Measurements from ENCODE around the gene TRAPPC10.

TRAPPC10 gene

GRCh38 chr21:44024887-44025353 is 12.8 kb downstream of the TRAPPC10 start:
- DNase-seq (ENCODE audit: insufficient read length, low spot score) (no peak), FAIRE-seq (no peak)

- no peak for FAIRE-seq
- DNase-seq (ENCODE audit: insufficient read length, low spot score) = no peak
These were observed 15.6 kb downstream of the TRAPPC10 start for GRCh38 chr21:44027607-44028286.

GRCh38 chr21:44028287-44028659 is 16.2 kb downstream of the TRAPPC10 start:
- no peak for FAIRE-seq
- no peak for DNase-seq (ENCODE audit: insufficient read length, low spot score)

- no peak for FAIRE-seq
These were observed 17.5 kb downstream of the TRAPPC10 start for GRCh38 chr21:44029460-44030087.

GRCh38 chr21:44035244-44035643 is 23.1 kb downstream of the TRAPPC10 start:
- no peak for DNase-seq (ENCODE audit: insufficient read length, low spot score)
- FAIRE-seq = no peak

More at GRCh38 chr21:44029460-44030087, 17.5 kb downstream of the TRAPPC10 start:
- DNase-seq (ENCODE audit: insufficient read length, low spot score) = no peak

GRCh38 chr21:44038063-44038462 is 26.0 kb downstream of the TRAPPC10 start:
- no peak for DNase-seq (ENCODE audit: insufficient read length, low spot score)
- FAIRE-seq = no peak

- DNase-seq (ENCODE audit: insufficient read length, low spot score) (no peak), FAIRE-seq (no peak)
These were observed 27.7 kb downstream of the TRAPPC10 start for GRCh38 chr21:44039828-44040227.

- FAIRE-seq (no peak), DNase-seq (ENCODE audit: insufficient read length, low spot score) (no peak)
These were observed 31.5 kb downstream of the TRAPPC10 start for GRCh38 chr21:44043613-44044012.

- FAIRE-seq = no peak
- no peak for DNase-seq (ENCODE audit: insufficient read length, low spot score)
These were observed 34.6 kb downstream of the TRAPPC10 start for GRCh38 chr21:44046734-44047133.

- no peak for FAIRE-seq
- no peak for DNase-seq (ENCODE audit: insufficient read length, low spot score)
These were observed 36.0 kb downstream of the TRAPPC10 start for GRCh38 chr21:44047996-44048560.

GRCh38 chr21:44049182-44049581 is 37.1 kb downstream of the TRAPPC10 start:
- FAIRE-seq (peak; percentile 48), DNase-seq (ENCODE audit: insufficient read length, low spot score) (no peak)

GRCh38 chr21:44049606-44050005 is 37.5 kb downstream of the TRAPPC10 start:
- FAIRE-seq (no peak), DNase-seq (ENCODE audit: insufficient read length, low spot score) (no peak)

GRCh38 chr21:44050276-44050675 is 38.2 kb downstream of the TRAPPC10 start:
- FAIRE-seq = no peak

GRCh38 chr21:44051462-44051941 is 39.4 kb downstream of the TRAPPC10 start:
- no peak for DNase-seq (ENCODE audit: insufficient read length, low spot score)
- no peak for FAIRE-seq

More at GRCh38 chr21:44050276-44050675, 38.2 kb downstream of the TRAPPC10 start:
- no peak for DNase-seq (ENCODE audit: insufficient read length, low spot score)

GRCh38 chr21:44052071-44052829 is 40.1 kb downstream of the TRAPPC10 start:
- DNase-seq (ENCODE audit: insufficient read length, low spot score) (no peak), FAIRE-seq (no peak)

- DNase-seq (ENCODE audit: insufficient read length, low spot score) = no peak
- FAIRE-seq = no peak
These were observed 40.7 kb downstream of the TRAPPC10 start for GRCh38 chr21:44052830-44053226.

GRCh38 chr21:44053567-44053966 is 41.5 kb downstream of the TRAPPC10 start:
- no peak for DNase-seq (ENCODE audit: insufficient read length, low spot score)
- no peak for FAIRE-seq

GRCh38 chr21:44054710-44055109 is 42.6 kb downstream of the TRAPPC10 start:
- FAIRE-seq (no peak), DNase-seq (ENCODE audit: insufficient read length, low spot score) (no peak)

- FAIRE-seq (no peak), DNase-seq (ENCODE audit: insufficient read length, low spot score) (no peak)
These were observed 44.9 kb downstream of the TRAPPC10 start for GRCh38 chr21:44057055-44057454.

GRCh38 chr21:44057960-44058651 is 46.0 kb downstream of the TRAPPC10 start:
- FAIRE-seq (no peak), DNase-seq (ENCODE audit: insufficient read length, low spot score) (no peak)

- FAIRE-seq = no peak
- no peak for DNase-seq (ENCODE audit: insufficient read length, low spot score)
These were observed 46.5 kb downstream of the TRAPPC10 start for GRCh38 chr21:44058652-44058964.

Data from HTR-8/SVneo (cell line).